NCI-H146 treated with DMSO at 0.1 percent for 48 hours (cell line): ENCODE measurements around the gene KIF22.
"Not testable (repeated sequence)": the region's sequence is repeated elsewhere in the genome, so short reads cannot be mapped to it uniquely, and the experiment has no call there.

ENCODE experiments used
- DNase-seq: peaks from one replicate; lab custom pipeline; 2025; ENCODE audit not compliant: unreplicated experiment; lab: John Stamatoyannopoulos, UW

Gene KIF22

GRCh38 chr16:29793153-29793552 is 2.6 kb downstream of the KIF22 start:
- not testable (repeated sequence) for DNase-seq

GRCh38 chr16:29794231-29794710 is 3.7 kb downstream of the KIF22 start:
- DNase-seq, result no peak

DNA sequence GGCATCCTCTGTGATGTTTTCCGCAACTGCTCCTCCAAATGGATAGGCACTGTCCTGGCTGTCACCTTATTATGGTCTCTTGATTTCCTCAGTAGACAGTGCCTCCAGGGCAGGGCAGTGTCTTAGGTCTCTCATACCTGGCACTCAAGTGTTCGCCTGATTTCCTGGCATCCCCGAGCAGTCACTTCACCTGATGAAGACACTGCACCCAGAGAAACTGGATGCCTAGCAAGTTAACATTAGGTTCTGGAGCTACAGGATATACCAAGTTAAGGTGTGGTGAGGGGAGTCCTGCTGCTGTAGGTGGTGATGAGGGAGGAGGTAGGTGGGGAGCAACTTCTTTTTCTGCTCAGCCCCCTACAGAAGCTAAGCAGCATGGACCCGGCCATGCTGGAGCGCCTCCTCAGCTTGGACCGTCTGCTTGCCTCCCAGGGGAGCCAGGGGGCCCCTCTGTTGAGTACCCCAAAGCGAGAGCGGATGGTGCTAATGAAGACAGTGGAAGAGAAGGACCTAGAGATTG is 11.9 kb downstream of the KIF22 start:
- DNase-seq, result no peak

- no peak for DNase-seq
Measured at GRCh38 chr16:29804020-29804419, 13.5 kb downstream of the KIF22 start.

DNA sequence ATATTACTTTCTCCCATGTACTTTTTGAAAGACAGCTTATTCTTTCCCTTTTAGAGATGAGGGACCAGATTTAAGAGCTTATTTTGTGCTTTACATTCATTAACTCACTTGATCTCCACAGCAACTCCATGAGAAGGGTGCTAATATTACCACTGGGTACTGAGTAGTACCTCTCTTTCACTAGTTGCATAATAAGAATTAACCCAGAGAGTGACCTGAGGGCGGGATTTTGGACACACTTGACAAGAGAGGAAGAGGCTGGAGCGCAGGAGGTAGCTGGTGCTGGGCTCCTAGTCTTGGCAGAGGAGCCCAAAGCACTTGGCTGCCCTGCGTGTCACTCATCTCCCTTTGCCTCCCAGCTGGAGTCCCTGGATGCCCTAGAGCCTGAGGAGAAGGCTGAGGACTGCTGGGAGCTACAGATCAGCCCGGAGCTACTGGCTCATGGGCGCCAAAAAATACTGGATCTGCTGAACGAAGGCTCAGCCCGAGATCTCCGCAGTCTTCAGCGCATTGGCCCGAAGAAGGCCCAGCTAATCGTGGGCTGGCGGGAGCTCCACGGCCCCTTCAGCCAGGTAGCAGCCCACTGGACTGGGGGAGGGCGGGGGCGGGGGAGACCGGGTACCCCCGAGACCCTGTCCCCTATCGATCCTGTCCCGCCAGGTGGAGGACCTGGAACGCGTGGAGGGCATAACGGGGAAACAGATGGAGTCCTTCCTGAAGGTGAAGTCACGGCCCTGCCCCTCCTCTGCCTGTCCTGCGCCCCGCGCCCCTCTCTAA is 14.1 kb downstream of the KIF22 start:
- DNase-seq, result no peak

GRCh38 chr16:29805232-29806098 is 14.9 kb downstream of the KIF22 start:
- DNase-seq, result peak; percentile 99

DNA sequence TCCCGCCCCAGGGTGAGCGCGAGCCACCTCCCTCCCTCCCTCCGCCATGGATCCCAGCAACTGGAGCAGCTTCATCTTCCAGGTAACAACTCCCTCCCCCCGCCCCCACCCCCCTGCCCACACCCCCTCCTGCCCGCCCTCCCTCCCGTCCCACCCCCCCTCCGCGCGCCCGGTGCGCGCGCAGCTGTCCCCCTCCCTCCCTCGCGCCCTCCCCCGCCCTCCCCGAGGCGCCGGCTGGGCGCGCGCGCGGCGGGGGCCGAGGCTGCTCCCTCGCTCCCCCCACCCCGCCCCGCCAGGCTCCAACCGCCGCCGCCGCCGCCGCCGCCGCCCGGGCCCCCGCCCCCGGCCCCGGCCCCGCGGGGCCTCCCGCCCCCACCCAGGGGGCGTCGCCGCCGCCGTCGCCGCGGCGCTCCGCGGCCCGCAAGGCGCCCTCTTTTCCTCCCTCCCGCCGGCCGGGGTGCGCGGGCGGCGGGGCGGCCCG is 15.6 kb downstream of the KIF22 start, which contains the start of gene MAZ:
TSS of gene MAZ (plus strand) at position 431 of the 481 bp plus-strand sequence. CDS start 173 bp downstream, outside the sequence.
- DNase-seq, result peak; percentile 90

- peak; percentile 88 for DNase-seq
Measured at GRCh38 chr16:29806641-29807425, 16.3 kb downstream of the KIF22 start.

DNA sequence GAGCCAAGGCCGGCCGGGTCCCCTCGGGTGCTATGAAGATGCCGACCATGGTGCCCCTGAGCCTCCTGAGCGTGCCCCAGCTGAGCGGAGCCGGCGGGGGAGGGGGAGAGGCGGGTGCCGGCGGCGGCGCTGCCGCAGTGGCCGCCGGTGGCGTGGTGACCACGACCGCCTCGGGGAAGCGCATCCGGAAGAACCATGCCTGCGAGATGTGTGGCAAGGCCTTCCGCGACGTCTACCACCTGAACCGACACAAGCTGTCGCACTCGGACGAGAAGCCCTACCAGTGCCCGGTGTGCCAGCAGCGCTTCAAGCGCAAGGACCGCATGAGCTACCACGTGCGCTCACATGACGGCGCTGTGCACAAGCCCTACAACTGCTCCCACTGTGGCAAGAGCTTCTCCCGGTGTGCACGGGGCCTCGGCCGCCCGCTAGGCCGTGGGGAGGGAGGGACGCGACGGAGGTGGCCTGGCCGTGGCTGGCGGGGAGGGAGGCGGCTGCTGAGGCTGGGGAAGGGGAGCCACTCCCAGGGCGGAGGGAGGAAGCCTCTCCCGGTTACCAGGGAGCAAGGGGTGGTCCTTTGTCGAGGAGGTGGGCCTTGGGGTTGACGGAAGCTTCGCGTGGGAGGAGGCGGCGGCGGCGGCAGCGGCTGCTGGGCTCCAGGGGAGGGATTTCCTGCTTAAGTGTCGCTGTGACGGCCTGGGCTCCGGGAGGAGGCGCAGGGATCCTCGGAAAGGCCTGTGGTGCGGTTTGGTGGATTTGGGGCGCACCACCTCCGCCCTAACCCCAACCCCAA is 17.1 kb downstream of the KIF22 start:
- DNase-seq, result peak; percentile 88

- DNase-seq, result no peak
Measured at GRCh38 chr16:29808219-29808900, 17.8 kb downstream of the KIF22 start.

- no peak for DNase-seq
Measured at GRCh38 chr16:29809031-29809747, 18.6 kb downstream of the KIF22 start.

GRCh38 chr16:29809850-29810698 is 19.5 kb downstream of the KIF22 start:
- DNase-seq, result no peak

DNA sequence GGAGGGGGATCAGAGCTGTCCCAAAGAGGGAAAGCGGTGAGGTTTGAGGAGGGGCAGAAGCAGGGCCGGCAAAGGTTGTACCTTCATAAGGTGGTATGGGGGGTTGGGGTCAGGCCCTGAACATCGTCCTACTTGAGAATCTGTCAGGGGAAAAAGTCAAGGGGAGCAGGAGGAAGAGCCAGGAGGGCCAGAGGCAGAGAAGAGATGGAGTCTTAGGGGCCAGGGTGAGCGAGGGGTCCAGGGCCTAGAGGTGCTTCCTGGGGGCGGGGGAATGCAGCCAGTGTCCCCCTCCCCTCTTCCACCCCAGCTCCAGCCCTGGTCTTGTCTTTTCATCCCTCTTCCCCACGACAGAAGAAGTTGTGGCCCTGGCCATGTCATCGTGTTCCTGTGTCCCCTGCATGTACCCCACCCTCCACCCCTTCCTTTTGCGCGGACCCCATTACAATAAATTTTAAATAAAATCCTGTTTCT is 20.2 kb downstream of the KIF22 start:
- DNase-seq, result no peak

DNA sequence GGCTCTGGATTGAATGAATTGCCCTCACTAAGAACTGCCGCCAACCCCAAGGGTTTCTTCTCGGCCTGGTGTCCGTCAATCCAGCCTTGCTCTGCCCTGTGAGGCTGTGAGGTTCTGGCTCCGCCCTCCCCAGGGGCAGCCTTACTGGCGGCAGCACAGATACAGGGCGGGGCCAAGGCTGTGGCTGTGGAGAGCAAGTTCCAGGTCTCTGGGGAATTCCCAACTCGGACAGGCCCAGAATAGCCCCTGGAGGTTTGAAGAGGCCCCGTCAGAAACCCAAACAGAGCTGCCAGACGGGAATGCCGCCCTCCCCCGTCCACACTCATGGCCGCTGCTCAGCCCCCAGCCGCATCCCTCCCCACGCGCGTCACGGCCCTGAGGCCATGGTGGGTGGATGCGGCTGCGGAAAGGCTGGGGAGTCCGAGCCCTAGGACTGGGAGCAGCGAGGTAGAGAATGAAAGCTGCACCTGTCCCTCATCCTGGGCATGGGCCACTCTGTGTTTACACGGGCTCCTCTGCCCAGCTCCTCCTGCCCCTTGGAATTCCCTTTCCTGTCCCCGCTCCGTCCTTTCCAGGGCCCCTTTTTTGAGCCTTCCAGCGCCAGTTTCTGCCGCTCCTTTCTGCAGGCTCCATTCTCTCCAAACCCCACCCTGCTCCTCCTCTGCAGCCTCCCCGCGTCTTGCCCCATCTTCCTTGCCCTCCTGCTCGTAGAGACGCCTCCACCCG is 20.8 kb downstream of the KIF22 start:
- peak; percentile 79 for DNase-seq

DNA sequence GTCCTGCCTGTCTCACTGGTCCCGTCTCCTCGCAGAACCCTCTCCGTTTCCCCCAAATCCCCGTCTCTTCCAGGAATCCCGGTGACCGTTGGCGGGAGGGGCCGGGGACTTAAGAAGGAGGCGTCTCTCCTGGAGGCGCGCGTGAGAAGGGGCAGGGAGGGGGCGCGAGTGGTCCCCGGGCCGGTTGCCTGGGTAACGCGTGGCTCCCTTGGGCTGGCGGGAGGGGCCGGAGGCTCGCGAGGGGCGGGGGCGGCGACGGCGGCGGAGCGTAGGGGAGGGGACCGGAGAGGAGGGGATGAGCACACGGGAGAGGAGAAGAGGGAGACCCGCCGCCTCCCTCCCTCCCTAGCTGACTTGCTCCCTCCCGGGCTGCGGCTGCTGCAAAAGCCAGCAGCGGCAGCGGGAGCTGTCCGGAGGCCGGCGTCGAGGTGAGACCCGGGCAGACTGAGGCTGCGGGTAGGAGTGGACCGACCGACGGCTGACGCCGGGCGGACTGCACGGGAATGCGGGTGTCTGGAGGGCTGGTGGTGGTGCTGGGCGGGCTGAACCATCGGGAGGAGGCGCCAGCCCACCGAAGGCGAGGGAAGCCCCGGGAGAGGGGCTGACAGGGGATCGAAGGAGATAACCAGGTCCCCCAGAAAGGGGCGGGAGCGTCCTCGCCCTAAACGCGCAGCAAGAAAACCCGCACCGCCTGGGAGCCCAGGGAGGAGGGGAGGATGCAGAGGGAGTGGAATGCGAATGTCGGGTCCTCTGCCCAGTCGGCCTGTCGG is 21.5 kb downstream of the KIF22 start, which contains the start of gene PRRT2:
TSS of gene PRRT2 (plus strand) at position 298 of the 770 bp plus-strand sequence. CDS start 862 bp downstream, outside the sequence.
- DNase-seq, result peak; percentile 72
